Dermis microvascular lymphatic vessel endothelial cell (primary cell): ENCODE results near the gene UBAC2. TPM values are rescaled to one million over a fixed set of nuclear protein-coding genes. Genes with fewer than 3 reads are reported as not detected.

Experiments
- DNase-seq, 2 donors: peaks; one replicate each; pipeline versions ENCODE4 v3.0.0 to v3.0.0-alpha.2; 2010; ENCODE audit warnings: low read depth in 2 of 2
- total RNA-seq: library from RNA; depleted of rRNA; stranded (reverse); fragments of >200 nt; gene quantifications from 2 replicates; pipeline ENCODE4 v1.2.1, GENCODE V29; 2014

UBAC2 gene
- total RNA-seq, 1 donor from 2014 or later = 25.8 TPM

DNA sequence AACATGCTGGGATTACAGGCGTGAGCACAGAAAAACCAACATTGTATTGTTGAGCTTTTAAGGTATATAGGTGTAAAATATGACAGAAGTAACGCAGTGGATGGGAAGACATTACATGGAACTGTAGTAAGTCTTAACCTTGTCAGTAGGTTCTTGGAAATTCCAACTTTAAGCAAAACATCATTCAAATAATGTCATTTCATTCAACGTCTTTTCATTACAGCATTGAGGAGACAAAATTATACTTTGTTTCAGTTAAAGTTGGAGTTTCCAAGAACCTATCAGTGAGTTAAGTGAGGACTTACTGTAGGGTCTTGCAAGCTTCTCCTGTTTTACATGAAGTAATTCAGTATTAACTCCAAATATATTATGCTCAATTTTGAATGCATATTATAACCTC, 133.6 kb downstream of the UBAC2 start:
- no peak for DNase-seq

DNA sequence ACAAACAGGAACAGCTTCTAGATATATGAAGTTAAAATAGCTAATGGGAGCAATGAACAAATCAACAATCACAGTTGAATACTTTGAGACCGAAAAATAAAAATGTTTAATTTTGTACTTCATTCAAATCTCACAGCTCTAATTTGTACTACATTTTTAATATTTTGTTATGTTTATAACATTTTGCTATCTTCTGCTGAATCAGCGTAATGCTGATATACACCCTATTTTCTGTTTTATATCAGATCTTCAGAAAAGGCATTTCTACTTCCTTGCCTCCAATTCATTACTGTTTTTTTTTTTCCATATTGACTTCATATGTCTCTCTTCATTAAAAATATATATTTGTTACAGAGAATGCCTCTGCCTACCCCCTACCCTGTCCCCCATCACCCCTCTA, 134.4 kb downstream of the UBAC2 start:
- DNase-seq = no peak

DNA sequence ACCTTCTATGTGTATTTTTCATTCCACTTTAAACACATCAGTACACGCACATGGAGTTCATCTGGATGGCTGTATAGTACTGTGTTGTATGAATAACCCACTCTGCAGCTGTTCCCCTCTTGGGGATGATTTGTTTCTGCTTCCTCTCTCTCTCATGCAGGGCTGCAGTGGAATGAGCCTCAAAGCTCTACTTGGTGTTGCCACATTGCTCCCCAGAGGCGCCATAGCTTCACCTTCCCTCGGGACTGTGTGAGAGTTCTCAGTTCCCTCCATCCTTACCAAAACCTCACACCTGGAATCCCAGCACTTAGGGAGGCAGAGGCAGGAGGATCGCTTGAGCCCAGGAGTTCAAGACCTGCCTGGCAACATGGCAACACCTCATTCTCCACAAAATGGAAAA, 134.9 kb downstream of the UBAC2 start:
- DNase-seq = no peak

DNA sequence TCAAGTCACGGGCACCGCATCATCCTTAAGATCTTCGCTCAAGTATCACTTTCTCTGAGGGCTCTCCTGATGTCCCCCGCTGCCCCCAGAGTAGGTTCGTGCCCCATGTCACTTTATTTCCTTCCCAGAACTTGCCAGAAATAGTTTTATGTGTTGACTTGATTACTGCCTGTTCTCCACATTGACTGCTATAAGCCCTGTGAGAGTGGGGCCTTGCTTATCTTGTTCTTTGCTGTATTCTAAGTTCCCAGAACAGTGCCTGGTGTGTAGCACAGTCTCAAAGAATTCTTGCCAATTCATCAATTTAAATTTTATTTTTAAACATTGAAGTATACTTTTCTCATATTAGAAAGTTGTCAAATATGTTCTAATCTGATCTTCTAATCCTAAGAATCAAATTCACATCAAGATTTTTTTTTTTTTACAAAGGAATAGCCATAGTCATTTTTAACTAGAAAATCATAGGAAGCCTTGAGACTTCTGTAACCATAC, 138.6 kb downstream of the UBAC2 start:
- no peak for DNase-seq

DNA sequence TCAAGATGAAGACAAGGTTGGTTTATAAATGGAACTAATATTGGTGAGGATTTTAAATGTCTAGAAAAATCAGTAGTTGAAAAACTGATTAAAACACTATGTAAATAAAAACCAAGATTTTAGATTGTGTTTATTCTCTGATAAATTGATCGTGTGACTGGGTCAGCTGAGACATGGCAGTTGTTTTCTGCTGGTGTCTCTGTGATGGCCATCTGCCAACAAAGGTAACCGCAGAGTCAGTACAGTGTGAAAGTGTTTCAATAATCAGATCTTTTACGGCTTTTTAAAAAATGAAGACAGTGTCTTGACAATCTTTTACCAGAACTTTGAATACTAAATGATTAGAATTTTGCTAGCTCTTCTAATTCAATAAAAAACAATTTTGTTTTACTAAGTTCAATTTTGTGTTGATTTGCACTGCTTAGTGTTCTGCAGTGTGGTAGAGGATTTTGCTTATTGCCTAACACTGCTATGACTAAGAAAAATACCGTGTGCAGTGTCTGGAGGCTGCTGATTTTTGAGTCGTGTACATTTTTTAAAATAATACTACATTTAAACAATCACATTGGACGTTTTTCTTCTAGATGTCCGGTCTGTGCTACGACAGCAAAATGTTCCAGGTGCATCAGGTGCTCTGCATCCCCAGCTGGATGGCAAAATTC, 139.2 kb downstream of the UBAC2 start:
- no peak for DNase-seq

DNA sequence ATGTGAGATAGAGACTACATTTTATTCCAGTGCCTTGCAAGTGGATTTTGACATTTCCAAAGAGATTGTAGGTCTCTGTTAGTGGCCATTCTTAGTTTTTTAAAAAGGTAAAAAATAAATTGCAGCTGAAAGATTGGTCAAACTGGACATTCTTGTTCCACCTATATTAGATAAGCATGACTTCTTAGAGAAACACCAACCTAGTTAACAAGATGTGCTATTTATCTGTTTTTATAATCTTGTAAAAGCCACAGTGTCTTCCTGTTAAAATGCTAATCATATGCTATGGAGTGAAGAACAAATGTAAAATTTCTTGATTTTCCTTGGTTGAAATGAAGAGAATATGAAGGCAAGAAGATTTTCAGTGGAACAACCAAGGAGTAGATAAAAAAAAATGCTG, 140.0 kb downstream of the UBAC2 start:
- no peak for DNase-seq

DNA sequence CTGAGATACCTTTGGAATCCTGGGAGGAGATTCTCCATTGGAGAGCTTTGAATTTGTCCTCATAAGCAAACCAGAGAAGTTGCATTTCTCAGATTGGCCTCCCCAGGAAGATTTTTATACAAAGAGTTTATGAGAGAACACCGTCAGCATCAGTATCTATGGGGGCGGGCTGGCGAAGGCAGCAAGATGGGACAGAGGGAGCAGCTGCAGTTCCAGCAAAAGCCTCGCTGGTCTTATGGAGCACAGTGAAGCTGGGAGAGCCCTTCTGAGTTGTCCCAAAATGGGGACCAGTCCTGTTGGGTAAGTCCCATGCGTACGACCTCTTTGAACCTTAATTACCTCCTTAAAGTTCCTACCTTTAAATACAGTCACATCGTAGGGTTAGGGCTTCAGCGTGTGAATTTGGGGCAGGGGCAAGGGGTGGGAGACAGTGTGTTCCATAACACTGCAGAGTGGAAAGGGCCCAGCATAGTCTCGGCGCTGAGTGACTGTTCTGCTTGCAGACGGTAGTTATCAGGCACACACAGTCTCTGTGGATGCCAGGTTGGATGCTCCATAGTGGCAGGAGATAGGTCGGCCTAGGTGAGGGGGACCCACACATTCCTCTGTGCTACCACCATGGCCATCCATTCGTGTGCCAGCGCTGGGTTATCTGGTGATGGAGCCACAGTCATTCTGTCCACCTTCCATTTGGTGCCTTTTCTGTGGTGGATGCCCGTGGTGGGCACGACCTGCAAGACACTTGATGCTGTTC, 141.5 kb downstream of the UBAC2 start:
- DNase-seq = no peak

DNA sequence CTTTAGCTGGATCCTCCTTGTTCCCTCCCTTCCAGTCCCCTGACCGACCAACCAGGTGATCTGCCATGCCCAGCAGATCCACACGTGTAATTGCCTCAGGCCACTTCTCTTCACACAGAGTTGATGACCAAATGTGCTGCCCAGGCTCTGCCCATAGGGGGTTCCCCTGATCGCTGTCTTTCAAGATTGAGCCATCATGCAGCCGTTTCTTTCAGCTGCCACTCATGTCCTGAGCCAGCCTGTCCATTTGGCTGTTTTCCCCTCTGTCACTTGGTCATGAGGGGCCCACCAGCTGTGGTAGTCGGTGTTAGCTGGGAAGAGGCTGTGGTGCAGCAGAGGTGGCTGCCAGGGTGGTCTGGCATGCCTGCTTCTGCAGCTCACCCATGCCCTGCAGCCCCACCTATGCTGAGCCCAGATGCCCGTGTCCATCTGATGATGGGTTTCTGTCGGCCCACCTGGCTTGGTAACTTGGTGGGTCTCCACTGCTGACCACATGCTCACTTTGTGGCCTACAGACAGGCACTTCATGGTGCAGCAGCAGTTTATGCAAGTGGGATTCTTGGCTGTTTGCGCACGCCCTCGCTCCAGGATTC, 142.2 kb downstream of the UBAC2 start:
- DNase-seq = no peak

DNA sequence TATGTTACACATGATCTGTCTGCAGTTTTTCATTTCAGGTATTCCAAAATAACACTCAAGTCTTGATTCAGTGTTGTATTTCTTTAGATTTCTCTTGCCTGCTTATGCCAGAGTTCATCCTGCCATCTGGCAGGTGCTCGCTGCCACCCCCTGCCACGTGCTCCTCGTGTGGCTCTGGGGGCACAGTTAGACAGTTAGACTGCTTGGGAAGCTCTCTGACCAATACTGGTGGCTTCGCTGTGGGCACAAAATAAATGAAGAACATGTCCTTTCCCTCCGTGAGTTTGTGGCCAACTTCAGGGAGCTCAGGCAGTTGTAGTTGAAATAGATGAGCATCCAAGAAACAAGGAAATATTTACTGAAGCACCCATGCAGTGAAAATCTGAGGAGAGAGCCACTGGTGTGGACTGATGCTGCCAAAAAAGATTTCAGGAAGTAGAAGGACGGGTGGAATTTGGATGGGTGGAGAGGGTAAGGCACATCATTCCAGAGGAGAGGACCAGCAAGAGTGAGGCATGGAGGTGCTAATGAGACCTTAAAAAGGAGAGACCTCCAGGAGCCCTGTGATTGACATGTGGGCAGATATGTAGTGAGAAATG, 144.1 kb downstream of the UBAC2 start:
- no peak for DNase-seq

DNA sequence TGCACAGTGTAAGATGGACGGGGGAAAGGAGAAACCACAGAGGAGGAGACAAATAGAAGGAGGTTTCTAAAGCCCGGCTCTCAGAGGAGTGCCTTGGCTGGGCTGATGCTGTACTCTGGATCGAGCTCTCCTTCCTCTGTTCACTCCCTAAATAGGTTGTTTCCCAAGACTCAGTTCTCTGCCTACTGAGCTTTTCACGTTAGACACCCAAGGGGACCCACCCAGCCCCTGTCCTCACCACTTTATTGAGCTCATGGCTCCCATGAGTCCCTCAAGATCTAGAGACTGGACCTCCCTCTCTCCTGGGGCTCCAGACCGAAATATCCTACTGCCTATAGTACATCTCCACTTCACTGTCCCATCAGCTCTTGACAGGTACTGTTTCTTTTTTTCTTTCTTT, 144.7 kb downstream of the UBAC2 start:
- DNase-seq = no peak

DNA sequence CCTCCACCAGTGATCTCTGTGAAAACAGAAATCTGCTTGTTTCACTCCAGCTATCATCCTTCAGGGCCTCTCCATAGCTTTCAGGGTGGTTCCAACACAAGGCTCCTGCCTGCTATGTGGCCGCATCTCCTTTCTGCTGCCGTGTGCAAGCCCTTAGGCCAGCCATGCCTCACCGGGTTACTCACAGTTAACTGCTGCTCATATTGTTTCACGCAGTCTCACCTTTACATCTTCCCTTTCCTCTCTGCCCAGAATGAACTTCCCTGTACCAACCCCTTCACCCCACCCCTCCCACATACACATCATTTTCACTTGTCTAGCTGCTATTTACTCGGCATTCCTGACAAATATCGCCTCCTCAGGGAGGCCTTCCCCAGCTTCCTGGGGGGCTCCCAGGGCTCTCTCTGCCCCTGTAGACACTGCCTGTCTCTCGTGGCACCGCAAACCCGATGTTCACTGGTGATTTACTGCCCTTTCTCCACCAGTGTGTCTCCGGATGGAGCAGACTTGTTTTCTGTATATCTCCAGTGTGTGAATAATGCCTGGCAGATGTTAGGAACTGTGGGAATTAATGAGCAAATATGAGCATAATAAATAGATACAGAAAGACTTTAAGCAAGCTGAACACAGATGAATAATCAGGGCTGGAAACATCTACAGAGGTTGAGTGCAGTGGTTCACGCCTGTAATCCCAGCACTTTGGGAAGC, 145.8 kb downstream of the UBAC2 start:
- no peak for DNase-seq

DNA sequence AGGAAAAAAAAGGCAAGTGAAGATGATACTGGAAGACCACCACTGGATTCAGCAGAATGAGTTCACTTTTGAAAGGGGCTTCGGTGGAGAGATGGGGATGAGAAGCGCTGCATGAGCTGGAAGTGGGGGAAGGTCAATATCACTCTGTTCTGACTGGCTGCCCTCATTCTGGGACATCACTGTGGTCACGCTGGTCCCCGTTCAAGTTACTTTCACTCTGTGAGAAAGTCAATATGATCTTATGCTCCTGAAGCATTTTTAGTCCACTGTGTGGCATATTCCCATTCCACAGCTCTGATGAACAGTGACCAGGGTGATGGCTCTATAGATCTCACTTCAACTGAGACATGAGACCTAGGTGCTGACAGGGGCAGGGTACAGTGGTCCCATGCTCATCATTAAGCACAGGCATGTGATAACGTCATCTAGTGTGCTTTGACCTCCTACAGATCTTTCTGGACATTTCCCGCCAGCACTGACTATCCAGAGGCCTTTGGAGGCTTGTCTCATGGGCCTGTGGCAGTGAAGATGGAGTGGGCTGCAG, 146.8 kb downstream of the UBAC2 start:
- no peak for DNase-seq

DNA sequence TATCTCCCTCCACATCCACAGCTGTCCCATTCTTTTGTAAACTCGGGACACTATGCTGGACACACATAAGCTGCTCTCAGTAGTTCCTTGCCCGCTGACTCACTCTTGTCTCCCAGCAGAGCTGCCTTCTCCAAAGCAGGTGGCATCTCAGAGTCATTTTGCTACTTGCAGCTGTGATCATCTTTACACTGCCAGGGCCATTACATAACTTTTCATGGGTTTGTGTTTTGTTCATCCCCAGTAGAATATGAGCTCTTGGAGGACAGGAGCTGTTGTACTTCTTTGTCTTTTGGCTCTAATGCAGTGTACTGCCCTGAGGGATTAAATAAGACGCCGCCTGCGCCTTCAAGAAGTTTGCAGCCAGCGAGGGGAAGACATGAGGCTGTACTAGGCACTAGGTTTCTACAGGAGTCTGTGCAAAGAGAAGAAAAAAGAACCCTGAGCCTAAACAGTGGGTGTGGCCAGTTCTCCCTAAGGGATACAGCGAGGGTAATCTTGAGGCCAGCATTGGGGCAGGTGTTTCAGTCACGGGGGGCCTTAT, 147.3 kb downstream of the UBAC2 start:
- no peak for DNase-seq

DNA sequence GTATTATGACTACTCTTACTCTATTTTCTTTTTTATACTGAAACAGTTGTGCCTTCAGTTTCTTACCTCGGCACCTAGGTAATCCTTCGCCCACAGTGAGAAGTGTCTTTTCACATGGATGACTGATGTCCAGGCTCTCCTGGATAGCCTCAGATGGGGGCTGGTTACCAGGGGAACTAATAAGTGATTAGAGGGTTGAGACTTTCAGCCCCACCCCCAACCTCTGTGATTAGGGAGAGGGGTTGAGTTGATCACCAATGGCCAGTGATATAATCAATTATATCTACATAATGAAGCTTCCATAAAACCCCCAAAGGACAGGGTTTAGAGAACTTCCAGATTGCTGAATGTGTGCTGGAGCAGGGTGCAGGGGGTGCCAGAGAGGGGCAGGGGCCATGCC, 149.5 kb downstream of the UBAC2 start:
- no peak for DNase-seq

DNA sequence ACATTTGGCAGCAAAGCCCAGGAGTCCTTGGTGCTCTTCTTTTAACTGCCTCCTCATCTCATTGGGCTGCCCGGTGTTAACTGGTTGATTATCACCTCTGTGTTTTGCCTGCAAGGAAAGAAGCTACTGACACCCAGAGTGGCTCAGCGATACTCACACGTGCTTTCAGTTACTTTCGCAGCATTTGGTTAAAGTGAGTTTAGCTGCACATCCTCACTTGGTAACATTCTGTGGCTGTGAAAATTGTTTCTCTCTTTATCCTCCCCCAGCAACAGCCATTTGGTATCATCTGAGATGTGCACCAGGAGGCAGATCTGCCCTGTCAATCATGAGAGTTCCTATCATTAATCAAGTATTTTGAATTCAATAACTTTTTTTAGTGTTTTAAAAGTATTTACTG, 151.1 kb downstream of the UBAC2 start:
- DNase-seq = no peak

DNA sequence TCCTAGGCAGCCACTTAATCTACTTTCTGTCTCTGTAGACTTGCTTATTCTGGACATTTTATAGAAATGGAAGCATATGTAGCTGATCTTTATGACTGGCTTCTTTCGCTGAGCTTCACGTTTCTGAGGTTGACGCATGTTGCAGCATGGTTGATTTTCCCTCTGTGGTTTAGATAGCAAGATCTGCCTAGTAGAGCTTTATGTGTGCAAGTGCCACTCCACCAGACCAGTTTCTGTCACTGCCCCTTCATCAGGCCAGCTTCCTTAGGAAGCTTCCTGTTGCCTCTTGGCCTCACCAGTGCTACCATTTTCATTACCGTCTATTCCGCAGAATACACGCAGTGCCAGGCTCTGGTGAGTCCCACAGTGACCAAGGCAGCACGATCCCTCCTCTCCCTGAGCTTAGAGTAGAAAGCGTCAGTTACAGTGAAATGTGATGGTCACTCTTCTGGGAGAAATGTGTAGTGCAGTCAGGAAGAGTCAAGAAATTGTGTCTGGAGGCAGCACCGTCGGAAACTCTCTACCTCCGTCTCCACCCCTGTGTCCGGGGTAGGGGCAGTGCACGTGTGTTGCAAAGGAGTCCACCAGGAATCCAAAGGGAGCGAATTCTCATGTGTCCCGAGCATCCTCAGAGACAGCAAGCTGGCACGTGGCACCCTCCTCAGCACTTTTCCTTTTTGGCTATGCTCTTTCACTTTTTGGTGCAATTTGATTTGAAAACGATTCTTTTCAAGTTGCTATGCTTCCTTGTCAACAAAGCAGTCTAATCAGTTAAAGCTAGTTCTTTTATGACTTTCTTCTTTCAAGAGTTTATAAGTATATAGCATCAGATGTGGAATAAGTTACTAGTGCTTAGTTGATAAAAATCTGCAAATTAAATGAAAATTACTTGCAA, 151.9 kb downstream of the UBAC2 start:
- DNase-seq = no peak

DNA sequence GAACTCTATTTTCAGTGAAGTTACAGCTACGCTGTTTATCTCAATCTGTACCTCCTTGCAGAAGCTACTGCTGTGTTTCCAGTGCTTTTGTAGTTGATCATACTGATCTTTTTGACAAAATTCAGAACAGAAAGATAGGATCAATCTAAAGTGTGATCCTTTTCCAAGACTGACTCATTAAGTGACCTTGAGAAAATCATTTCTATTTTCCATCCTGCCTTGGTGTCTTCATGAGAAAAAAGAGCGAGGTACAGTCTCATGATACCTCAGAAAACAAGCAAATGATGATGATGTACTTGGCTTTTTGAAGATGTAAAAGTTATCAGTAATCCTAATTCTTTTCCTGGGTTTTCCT, 152.6 kb downstream of the UBAC2 start:
- DNase-seq = no peak

DNA sequence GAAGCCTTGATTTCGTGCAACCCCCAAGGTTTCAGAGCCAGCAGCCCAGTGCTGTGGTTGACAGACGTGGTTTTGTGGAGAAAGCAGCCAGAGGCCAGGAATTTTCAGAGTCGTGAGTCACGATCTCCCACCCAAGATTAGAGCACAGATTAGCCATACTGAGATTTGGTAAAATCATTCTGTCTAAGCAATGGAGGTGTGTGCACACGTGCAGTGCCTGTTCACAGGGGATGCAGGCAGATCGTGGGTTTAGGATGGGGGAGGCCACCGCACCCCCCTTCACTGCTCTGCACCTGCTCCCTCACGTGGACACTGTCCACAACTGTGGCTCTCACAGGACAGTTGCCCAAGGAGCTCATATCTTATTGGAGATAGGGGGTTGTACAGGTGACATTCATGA, 153.2 kb downstream of the UBAC2 start:
- DNase-seq = no peak

DNA sequence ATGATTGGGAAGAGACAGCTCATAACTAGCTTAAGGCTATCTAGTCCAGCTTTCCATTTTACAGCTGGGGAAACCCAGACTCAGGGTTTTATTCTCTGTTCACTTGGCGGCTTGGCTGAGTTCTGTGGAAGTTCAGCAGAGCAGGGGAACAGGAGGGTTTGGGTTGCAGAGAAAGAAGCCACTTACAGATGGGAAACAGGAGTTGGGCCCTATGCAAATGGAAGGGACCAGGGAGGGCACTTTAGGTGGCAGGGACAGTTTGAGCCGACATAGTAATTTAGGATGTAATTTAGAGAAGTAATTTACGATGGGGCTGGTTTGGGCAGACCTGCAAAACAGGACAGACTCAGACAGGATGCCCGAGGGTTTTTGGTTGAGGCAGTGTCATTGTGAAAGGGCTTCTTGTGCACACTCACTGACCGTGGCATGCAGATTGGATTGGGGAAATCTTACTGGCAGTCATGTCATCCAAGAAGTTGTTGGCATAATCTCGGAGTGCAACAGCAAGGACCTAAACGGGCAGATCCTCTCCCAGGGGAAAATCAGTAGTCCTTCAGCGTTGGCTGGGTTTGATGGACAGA, 153.8 kb downstream of the UBAC2 start:
- DNase-seq = no peak
